AG04450 (cell line): ENCODE measurements around the gene KLRK1. TPM values are rescaled to one million over a fixed set of nuclear protein-coding genes. Genes with fewer than 3 reads are reported as not detected.
"Not testable (repeated sequence)": the region's sequence is repeated elsewhere in the genome, so short reads cannot be mapped to it uniquely, and the experiment has no call there.

Experiments used
- CTCF ChIA-PET: fragments of 300-600, 350-600 bp; formaldehyde crosslinking; extraction: SDS; loops from one replicate; lab custom pipeline; 2022; ENCODE audit warnings: antibody characterized with exemption, inconsistent platforms; lab: Charles Lee
- POLR2A ChIA-PET: fragments of 350-600 bp; formaldehyde crosslinking; extraction: SDS; loops from one replicate; lab custom pipeline; 2021; ENCODE audit warnings: antibody characterized with exemption, inconsistent platforms; lab: Yijun Ruan, JAX
- DNase-seq: peaks from one replicate; pipeline ENCODE4 v3.0.0-alpha.2; 2011; ENCODE audit warnings: low read depth, low spot score
- H3K27ac ChIP-seq: one replicate; pipeline ENCODE4 v1.5.1; 2012; ENCODE audit warnings: low read depth, low read length, control low read depth
- H3K27me3 ChIP-seq: one replicate; pipeline ENCODE4 v1.6.0; 2012; ENCODE audit warnings: low read length; ENCODE audit not compliant: control insufficient read depth, insufficient read depth
- H3K4me3 ChIP-seq: 2 replicates; pipeline ENCODE4 v1.5.1; 2011; ENCODE audit warnings: mild to moderate bottlenecking, low read depth, low read length, control low read depth
- H3K9me3 ChIP-seq: 2 replicates; pipeline ENCODE4 v1.5.1; 2012; ENCODE audit warnings: low read length; ENCODE audit not compliant: control insufficient read depth, insufficient read depth
- CTCF ChIP-seq: IDR thresholded peaks from 2 replicates; pipeline ENCODE4 v1.5.1; 2011; ENCODE audit warnings: low read depth, low read length, control low read depth, inconsistent platforms
- polyA plus RNA-seq: library from polyadenylated mRNA; depleted of rRNA; stranded (reverse); fragments of >200 nt; gene quantifications from 2 replicates; pipeline ENCODE4 v1.2.3, GENCODE V29; 2011

Gene KLRK1
- polyA plus RNA-seq, 1 experiment, result not detected

DNA sequence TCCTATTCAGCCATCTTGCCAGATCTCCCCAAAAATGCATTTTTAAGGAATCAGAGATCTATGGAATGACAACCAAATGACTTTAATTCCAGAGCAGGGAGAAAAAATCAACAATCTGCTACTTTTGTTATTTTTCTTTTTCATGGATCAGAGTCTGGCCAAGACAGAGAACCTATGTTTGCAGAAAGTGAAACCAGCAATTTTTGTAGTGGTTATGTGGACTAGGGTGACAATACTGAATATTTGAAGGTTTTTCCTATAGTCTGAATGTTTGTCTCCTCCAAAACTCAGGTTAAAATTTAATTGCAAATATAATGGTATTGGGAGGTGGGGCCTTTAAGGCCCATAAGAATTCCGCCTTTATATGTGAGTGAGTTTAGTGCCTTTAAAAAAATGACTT is 30.9 kb downstream of the KLRK1 start:
- CTCF ChIA-PET, result no interaction called here
- no peak for DNase-seq
- Histone ChIP-seq H3K9me3 (no peaks in the 10 kb centered on the region; the same call in 1 of the 2 replicates), H3K27me3 (peaks cover 2% of the 10 kb centered on the region), H3K4me3 (no peak overlapping the region), H3K27ac (no peak overlapping the region)
- no peak for TF ChIP-seq CTCF
- POLR2A ChIA-PET, result no interaction called here

GRCh38 chr12:10358131-10358530 is 31.7 kb downstream of the KLRK1 start:
- ChIA-PET CTCF (interaction anchor here (0.9 kb wide), 1 partner anchor 8 kb away, joined by 3 read pairs; no protein-coding TSS in a partner anchor), POLR2A (no interaction called here)
- H3K27me3 ChIP-seq, result peaks cover 2% of the 10 kb centered on the region
- no peak for DNase-seq
- no peak for TF ChIP-seq CTCF
- no peaks in the 10 kb centered on the region; the same call in 1 of the 2 replicates for H3K9me3 ChIP-seq
- H3K4me3 ChIP-seq, result no peak overlapping the region
- H3K27ac ChIP-seq, result no peak overlapping the region

GRCh38 chr12:10354502-10354901 is 35.3 kb downstream of the KLRK1 start:
- CTCF ChIA-PET, result no interaction called here
- peaks cover 2% of the 10 kb centered on the region for H3K27me3 ChIP-seq
- TF ChIP-seq CTCF, result no peak
- no peak overlapping the region for H3K4me3 ChIP-seq
- no peaks in the 10 kb centered on the region; the same call in 1 of the 2 replicates for H3K9me3 ChIP-seq
- no peak for DNase-seq
- H3K27ac ChIP-seq, result no peak overlapping the region
- POLR2A ChIA-PET, result no interaction called here

GRCh38 chr12:10354071-10354470 is 35.8 kb downstream of the KLRK1 start:
- Histone ChIP-seq H3K27ac (no peak overlapping the region), H3K27me3 (peaks cover 2% of the 10 kb centered on the region), H3K9me3 (no peaks in the 10 kb centered on the region; the same call in 1 of the 2 replicates), H3K4me3 (no peak overlapping the region)
- no peak for DNase-seq
- ChIA-PET POLR2A (no interaction called here), CTCF (no interaction called here)
- TF ChIP-seq CTCF, result no peak

GRCh38 chr12:10351457-10351856 is 38.4 kb downstream of the KLRK1 start:
- H3K9me3 ChIP-seq, CTCF ChIA-PET, H3K27ac ChIP-seq, H3K4me3 ChIP-seq, DNase-seq, H3K27me3 ChIP-seq, POLR2A ChIA-PET: not testable (repeated sequence)
